Hepatocyte (in vitro differentiated cells): Measurements from ENCODE around the gene ZNF532. TPM values are rescaled to one million over a fixed set of nuclear protein-coding genes. Genes with fewer than 3 reads are reported as not detected.

ENCODE experiments used
- DNase-seq: peaks from one replicate; pipeline ENCODE4 v3.0.0-alpha.2; 2016; ENCODE audit warnings: low spot score
- H2AFZ ChIP-seq: fragments of 200-600 bp; sonication (generic); 2 replicates; pipeline ENCODE4 v1.6.0; 2016; ENCODE audit warnings: antibody characterized with exemption, mild to moderate bottlenecking
- H3K27ac ChIP-seq: fragments of 200-600 bp; sonication (generic); 2 replicates; pipeline ENCODE4 v1.5.1; 2016; ENCODE audit warnings: mild to moderate bottlenecking
- H3K27me3 ChIP-seq: fragments of 200-600 bp; sonication (generic); 2 replicates; pipeline ENCODE4 v1.6.1; 2016
- H3K36me3 ChIP-seq: fragments of 200-600 bp; sonication (generic); replicated peaks from 2 replicates; pipeline ENCODE4 v1.5.1; 2016; ENCODE audit warnings: low read depth; ENCODE audit not compliant: insufficient read depth
- H3K4me1 ChIP-seq: fragments of 200-600 bp; sonication (generic); 2 replicates; pipeline ENCODE4 v1.5.1; 2016; ENCODE audit warnings: mild to moderate bottlenecking, moderate library complexity; ENCODE audit not compliant: insufficient read depth
- H3K4me2 ChIP-seq: fragments of 200-600 bp; sonication (generic); 2 replicates; pipeline ENCODE4 v1.6.0; 2016
- H3K4me3 ChIP-seq: fragments of 200-600 bp; sonication (generic); 2 replicates; pipeline ENCODE4 v1.5.1; 2016; ENCODE audit warnings: mild to moderate bottlenecking
- H3K79me2 ChIP-seq: fragments of 200-600 bp; sonication (generic); 2 replicates; pipeline ENCODE4 v1.6.0; 2017; ENCODE audit warnings: mild to moderate bottlenecking
- H3K9me2 ChIP-seq: fragments of 200-600 bp; sonication (generic); replicated peaks from 2 replicates; pipeline ENCODE4 v1.6.0; 2017; ENCODE audit warnings: mild to moderate bottlenecking; ENCODE audit not compliant: insufficient read depth
- H3K9me3 ChIP-seq: fragments of 200-600 bp; sonication (generic); 2 replicates; pipeline ENCODE4 v1.5.1; 2016; ENCODE audit warnings: low read depth, mild to moderate bottlenecking
- H4K20me1 ChIP-seq: fragments of 200-600 bp; sonication (generic); 2 replicates; pipeline ENCODE4 v1.6.0; 2016; ENCODE audit warnings: mild to moderate bottlenecking; ENCODE audit not compliant: insufficient read depth, poor library complexity, severe bottlenecking
- EZH2 ChIP-seq: fragments of 200-600 bp; sonication (generic); IDR thresholded peaks from 2 replicates; pipeline ENCODE4 v1.6.1; 2016; ENCODE audit warnings: antibody characterized with exemption, mild to moderate bottlenecking, borderline replicate concordance
- EZH2phosphoT487 ChIP-seq: fragments of 200-600 bp; sonication (generic); IDR thresholded peaks from one replicate; pipeline ENCODE4 v1.6.1; 2018; ENCODE audit warnings: antibody characterized with exemption, mild to moderate bottlenecking, low read depth, moderate library complexity; ENCODE audit not compliant: unreplicated experiment, severe bottlenecking
- WGBS: methylation state at CpG from one replicate; pipeline ENCODE4 v1.1.6; 2016; ENCODE audit warnings: low lambda C conversion rate; ENCODE audit errors: missing lambda C conversion rate; 5-methylcytosine and 5-hydroxymethylcytosine counted together
- polyA plus RNA-seq: library from polyadenylated mRNA; unstranded; fragments of >200 nt; fragmentation: Nextera tagmentation; extraction: Ambion mirVana; gene quantifications from 2 replicates; pipeline ENCODE4 v1.2.1, GENCODE V29; 2016
- total RNA-seq: library from RNA; depleted of rRNA; stranded (reverse); fragments of >200 nt; gene quantifications from 2 replicates; pipeline ENCODE4 v1.2.3, GENCODE V29; 2014
- TF ChIP-seq, protein P1 (sequence below): fragments of 200-600 bp; sonication (generic); IDR thresholded peaks from 2 replicates; pipeline ENCODE4 v1.5.1; 2016; ENCODE audit warnings: antibody characterized with exemption, mild to moderate bottlenecking; ENCODE audit not compliant: poor library complexity

Gene ZNF532, protein sequence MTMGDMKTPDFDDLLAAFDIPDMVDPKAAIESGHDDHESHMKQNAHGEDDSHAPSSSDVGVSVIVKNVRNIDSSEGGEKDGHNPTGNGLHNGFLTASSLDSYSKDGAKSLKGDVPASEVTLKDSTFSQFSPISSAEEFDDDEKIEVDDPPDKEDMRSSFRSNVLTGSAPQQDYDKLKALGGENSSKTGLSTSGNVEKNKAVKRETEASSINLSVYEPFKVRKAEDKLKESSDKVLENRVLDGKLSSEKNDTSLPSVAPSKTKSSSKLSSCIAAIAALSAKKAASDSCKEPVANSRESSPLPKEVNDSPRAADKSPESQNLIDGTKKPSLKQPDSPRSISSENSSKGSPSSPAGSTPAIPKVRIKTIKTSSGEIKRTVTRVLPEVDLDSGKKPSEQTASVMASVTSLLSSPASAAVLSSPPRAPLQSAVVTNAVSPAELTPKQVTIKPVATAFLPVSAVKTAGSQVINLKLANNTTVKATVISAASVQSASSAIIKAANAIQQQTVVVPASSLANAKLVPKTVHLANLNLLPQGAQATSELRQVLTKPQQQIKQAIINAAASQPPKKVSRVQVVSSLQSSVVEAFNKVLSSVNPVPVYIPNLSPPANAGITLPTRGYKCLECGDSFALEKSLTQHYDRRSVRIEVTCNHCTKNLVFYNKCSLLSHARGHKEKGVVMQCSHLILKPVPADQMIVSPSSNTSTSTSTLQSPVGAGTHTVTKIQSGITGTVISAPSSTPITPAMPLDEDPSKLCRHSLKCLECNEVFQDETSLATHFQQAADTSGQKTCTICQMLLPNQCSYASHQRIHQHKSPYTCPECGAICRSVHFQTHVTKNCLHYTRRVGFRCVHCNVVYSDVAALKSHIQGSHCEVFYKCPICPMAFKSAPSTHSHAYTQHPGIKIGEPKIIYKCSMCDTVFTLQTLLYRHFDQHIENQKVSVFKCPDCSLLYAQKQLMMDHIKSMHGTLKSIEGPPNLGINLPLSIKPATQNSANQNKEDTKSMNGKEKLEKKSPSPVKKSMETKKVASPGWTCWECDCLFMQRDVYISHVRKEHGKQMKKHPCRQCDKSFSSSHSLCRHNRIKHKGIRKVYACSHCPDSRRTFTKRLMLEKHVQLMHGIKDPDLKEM (N-terminal part only)
- total RNA-seq, result 36.5 and 52.0 TPM in 2 replicates
- polyA plus RNA-seq, result 13.6 and 15.9 TPM in 2 replicates

DNA sequence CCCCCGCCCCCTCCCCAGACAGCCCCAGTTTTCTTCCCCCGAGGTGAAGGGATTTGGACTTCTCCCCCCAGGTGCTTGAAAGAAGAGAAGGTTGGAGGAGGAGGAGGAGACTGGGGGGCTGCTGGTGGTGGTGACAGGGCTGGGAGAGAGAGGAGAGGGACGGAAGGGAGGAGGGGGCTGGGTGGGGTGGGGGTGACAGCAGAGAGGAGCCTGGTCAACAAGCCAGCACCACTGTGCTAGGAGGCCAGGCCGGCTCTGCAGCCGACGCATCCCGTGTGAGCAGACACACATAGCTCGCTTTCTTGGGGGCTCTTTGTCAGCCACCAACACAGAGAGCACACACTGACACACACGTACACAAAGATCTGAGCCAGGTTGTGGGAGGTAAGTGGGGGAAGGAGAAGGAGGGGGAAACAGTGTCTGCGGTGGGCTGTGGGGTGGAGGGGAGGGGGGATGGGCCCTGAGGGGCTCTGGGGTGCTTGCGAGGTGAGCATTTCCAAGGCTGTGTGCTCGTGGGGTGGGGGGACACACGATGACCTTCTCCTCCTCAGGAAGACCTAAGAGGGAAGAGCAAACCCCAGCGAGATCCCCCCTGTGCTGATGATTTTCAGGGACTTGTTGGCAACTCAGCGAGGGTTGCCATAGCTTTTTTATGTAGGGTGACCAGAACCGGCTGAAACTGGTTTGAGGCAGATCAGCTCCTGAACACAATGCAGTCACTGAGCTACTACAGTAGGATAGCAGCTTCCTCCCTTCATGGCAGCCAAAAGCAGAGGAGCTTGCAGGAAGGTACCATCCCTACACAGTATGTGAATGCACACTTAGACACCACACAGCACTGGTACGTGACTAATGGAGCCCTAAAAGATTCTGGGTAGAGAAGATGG, at the start of gene ZNF532:
TSS of gene ZNF532 (plus strand) at position 732 of the 887 bp plus-strand sequence. CDS start 53,411 bp downstream, outside the sequence.
- Histone ChIP-seq H3K4me1 (peaks cover 77% of the 10 kb centered on the region), H4K20me1 (no peaks in the 10 kb centered on the region), H3K4me2 (peak within 1 kb of the TSS; percentile 80), H3K4me3 (peak within 1 kb of the TSS; percentile 1), H3K9me2 (no peaks in the 10 kb centered on the region), H3K27ac (peak within 1 kb of the TSS; percentile 98), H3K9me3 (peaks cover 7% of the 10 kb centered on the region), H3K36me3 (no peaks in the 10 kb centered on the region), H3K27me3 (no peaks in the 10 kb centered on the region), H2AFZ (peak within 1 kb of the TSS; percentile 51), H3K79me2 (peaks cover 62% of the 10 kb centered on the region)
- TF ChIP-seq EZH2phosphoT487 (no peak), EZH2 (no peak)
- TF ChIP-seq, protein P1, sequence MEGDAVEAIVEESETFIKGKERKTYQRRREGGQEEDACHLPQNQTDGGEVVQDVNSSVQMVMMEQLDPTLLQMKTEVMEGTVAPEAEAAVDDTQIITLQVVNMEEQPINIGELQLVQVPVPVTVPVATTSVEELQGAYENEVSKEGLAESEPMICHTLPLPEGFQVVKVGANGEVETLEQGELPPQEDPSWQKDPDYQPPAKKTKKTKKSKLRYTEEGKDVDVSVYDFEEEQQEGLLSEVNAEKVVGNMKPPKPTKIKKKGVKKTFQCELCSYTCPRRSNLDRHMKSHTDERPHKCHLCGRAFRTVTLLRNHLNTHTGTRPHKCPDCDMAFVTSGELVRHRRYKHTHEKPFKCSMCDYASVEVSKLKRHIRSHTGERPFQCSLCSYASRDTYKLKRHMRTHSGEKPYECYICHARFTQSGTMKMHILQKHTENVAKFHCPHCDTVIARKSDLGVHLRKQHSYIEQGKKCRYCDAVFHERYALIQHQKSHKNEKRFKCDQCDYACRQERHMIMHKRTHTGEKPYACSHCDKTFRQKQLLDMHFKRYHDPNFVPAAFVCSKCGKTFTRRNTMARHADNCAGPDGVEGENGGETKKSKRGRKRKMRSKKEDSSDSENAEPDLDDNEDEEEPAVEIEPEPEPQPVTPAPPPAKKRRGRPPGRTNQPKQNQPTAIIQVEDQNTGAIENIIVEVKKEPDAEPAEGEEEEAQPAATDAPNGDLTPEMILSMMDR, result no peak
- DNase-seq, result peak; percentile 82
- WGBS, result 18% methylated on average over 9 of the region's 17 CpGs

DNA sequence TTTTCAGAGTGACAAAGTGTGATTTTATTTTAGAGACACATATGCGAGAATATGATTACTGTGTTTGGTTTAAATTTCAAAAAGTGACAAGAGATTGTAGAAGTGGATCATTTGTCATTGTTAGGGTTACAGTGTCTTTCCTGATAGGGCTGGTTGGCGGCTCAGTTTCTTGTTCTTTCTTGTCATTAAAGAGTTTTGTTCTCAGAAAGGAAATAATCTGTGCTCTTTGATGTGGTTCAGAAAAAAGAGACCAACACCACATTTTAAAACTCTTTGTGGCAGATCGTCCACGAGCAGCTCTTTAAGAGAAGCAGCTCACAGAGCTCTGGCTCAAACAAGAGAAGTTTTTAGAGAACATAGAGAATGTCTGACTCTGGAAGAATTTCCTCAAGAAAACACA, 45.6 kb upstream of the ZNF532 start:
- no peak overlapping the region for H2AFZ ChIP-seq
- no peak overlapping the region for H3K4me2 ChIP-seq
- H3K4me1 ChIP-seq, result no peaks in the 10 kb centered on the region
- no peak for TF ChIP-seq EZH2
- TF ChIP-seq, protein P1, result no peak
- no peak for TF ChIP-seq EZH2phosphoT487
- H3K27ac ChIP-seq, result no peak overlapping the region
- H3K27me3 ChIP-seq, result no peaks in the 10 kb centered on the region
- no peaks in the 10 kb centered on the region for H3K36me3 ChIP-seq
- H3K4me3 ChIP-seq, result no peak overlapping the region
- H4K20me1 ChIP-seq, result no peaks in the 10 kb centered on the region
- no peaks in the 10 kb centered on the region for H3K9me2 ChIP-seq
- no peak for DNase-seq
- no peaks in the 10 kb centered on the region for H3K9me3 ChIP-seq
- 45% methylated on average over 4 of the region's 4 CpGs for WGBS
- no peaks in the 10 kb centered on the region for H3K79me2 ChIP-seq

GRCh38 chr18:58820251-58820650, 44.4 kb upstream of the ZNF532 start:
- Histone ChIP-seq H3K27ac (no peak overlapping the region), H3K9me2 (no peaks in the 10 kb centered on the region), H3K4me3 (no peak overlapping the region), H3K4me1 (no peaks in the 10 kb centered on the region), H3K36me3 (no peaks in the 10 kb centered on the region), H2AFZ (no peak overlapping the region), H3K4me2 (no peak overlapping the region), H4K20me1 (no peaks in the 10 kb centered on the region), H3K79me2 (no peaks in the 10 kb centered on the region), H3K9me3 (no peaks in the 10 kb centered on the region), H3K27me3 (no peaks in the 10 kb centered on the region)
- TF ChIP-seq EZH2phosphoT487, result no peak
- TF ChIP-seq, protein P1, result no peak
- TF ChIP-seq EZH2, result no peak
- 84% methylated on average over 3 of the region's 3 CpGs for WGBS
- no peak for DNase-seq
